HG02798 (cell line): ENCODE measurements around the gene G6PC1.
"Not testable (repeated sequence)": the region's sequence is repeated elsewhere in the genome, so short reads cannot be mapped to it uniquely, and the experiment has no call there.

ENCODE experiments used
- ATAC-seq: cut with Tn5 transposase; IDR thresholded peaks from one replicate; pipeline ENCODE4 v1.9.1; 2021; ENCODE audit warnings: mild to moderate bottlenecking; ENCODE audit not compliant: unreplicated experiment, poor library complexity

Gene G6PC1

GRCh38 chr17:42873315-42873714 is 27.3 kb upstream of the G6PC1 start:
- no peak for ATAC-seq

DNA sequence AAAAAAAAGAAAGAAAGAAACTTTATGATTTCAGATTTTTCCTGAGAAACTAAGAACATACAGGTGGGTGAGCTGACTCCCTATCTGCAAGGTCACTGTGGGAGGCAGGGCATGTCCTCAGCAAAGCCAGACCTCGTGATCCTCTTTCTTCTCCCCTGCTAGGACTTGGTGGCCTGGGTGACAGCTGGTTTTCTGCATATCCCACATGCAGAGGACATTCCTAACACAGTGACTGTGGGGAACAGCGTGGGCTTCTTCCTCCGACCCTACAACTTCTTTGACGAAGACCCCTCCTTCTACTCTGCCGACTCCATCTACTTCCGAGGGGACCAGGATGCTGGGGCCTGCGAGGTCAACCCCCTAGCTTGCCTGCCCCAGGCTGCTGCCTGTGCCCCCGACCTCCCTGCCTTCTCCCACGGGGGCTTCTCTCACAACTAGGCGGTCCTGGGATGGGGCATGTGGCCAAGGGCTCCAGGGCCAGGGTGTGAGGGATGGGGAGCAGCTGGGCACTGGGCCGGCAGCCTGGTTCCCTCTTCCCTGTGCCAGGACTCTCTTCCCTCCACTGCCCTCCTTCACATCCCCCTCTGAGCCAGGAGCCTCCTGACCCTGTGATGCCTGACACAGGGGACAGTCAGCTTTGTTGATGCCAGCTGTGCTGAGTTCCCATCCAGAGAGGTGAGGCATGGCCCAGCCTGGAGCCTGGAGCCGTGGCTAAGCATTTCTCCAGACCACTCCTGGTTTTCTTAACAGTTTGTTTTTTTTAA is 26.5 kb upstream of the G6PC1 start:
- not testable (repeated sequence) for ATAC-seq

- no peak for ATAC-seq
Measured at GRCh38 chr17:42877037-42877436, 23.6 kb upstream of the G6PC1 start.

DNA sequence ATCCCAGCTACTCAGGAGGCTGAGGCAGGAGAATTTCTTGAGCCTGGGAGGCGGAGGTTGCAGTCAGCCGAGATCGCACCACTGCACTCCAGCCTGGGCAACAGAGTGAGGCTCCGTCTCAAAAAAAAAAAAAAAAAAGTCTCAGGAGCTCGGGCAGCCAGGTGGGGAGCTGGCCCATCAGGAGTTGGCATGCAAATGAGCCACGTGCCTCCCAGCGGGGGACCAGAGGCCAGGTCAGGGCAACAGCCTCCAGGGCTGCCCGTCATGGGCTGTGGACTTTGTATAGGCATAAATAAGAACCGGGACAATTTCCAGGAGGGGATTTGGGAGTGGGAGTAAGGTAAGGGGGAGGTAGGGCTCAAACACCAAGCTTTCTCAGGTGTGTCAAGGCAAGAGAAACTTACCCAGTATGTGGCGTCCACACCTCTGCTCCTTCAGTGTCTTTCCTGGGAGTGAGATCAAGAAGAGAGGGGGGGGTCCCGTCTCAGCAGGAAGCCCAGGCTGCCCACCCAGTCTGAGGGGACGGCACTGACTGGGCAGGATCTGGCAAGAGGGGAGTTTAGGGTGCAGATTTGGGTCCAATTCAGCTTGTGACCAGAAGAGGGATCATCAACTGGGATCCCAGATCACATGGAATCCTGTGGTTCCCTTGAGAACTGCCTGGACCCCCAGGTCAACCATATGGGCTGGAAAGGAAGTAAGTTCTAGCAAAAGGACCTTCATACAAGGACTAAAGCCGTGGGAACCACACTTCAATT is 22.3 kb upstream of the G6PC1 start:
- no peak for ATAC-seq

DNA sequence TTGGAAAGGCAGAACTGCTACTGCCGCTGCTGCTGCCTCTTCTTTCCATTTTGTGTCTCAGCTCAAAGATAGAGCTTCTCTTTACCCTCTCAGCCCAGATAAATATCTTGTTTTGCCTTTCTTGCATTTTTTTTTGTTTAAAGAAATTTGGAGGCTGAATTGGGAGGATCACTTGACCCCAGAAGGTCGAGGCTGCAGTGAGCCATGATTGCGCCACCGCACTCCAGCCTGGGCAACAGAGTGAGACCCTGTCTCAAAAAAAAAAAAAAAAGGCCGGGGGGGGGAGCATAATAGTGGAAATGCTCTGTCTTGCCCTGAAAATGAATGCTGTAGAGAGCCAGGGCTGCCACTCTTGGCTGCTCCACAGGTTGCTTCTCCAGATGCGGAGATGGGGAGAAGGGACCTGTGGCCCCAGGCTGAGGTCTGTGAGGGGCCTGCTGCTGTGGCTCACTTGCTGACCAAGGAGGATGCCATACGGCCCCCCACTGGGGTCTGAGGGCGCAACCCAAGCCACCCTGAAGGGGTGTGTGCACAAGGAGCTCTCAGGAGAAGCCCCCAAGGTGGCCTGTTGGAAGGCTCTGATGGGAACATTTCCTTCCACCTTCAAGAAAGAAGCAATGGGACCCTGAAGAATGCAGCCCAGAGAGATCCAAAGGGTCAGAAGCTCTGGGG is 21.5 kb upstream of the G6PC1 start:
- ATAC-seq = no peak

DNA sequence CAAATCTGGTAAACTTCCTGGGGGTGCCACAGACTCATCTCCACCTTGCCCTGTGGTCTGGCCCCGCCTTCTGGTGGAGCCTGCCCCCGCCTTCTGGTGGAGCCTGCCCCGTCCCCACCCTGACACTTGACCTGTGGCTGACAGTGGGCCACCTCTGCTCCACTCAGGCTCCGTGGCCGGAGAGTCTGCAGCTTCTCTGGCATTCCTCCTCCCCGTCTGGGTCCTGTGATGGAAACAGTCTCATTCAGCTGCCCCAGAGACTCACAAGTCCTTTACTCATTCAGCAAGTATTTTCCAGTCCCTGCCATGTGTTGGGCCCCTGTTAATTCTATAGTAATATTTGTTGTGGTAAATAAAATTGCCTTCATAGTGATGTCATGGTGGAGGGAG is 21.0 kb upstream of the G6PC1 start:
- ATAC-seq = no peak

DNA sequence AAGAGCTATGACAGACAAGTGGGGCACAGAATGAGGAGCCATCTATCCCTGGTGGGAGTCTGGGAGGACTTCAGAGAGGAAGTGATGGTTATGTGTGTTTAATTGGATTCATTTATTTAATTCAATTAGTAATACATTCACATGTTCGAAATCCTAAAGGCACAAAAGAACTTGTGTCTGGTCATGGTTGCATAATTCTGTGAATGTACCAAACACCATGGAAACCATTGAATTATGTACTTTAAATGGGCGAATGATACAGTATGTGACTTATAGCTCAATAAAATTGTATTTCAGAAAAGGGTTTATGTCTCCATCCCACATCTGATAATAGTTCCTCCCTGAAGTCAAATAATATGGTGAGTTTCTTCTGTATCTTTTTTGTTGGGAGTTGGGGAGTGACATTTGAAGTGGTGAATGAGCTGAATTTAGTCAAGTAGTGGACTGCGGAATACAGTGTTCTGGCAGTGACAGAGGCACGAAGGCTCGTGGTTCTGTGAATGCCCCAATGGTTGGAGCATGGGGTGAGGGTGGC is 19.8 kb upstream of the G6PC1 start:
- no peak for ATAC-seq

GRCh38 chr17:42881706-42882105 is 18.9 kb upstream of the G6PC1 start:
- ATAC-seq = not testable (repeated sequence)

DNA sequence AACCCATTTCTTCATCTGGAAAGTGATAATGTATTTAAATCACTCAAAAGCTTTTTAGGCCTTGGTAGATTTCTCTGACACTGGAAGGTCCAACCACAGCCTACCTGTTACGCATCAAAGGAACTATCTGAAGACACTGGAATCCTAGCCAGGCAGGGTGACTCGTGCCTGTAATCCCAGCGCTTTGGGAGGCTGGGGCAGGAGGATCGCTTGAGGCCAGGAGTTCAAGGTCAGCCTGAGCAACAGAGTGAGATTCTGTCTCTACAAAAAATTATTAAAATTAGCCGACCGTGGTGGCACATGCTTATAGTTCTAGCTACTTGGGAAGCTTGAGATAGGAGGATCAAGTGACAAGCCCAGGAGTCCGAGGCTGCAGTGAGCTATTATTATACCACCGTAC is 18.4 kb upstream of the G6PC1 start:
- no peak for ATAC-seq

GRCh38 chr17:42883802-42884558 is 16.6 kb upstream of the G6PC1 start:
- no peak for ATAC-seq

DNA sequence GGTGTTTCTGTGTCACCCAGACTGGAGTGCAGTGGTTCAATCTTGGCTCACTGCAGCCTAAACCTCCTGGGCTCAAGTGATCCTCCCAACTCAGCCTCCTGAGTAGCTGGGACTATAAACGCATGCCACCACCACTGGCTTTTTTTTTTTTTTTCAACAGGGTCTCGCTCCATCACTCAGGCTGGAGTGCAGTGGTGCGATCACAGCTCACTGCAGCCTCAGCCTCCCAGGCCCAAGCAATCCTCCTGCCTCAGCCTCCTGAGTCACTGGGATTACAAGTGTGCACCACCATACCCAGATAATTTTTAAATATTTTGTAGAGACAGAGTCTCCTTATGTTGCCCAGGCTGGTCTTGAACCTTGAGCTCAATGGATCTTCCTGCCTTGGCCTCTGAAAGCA is 14.8 kb upstream of the G6PC1 start:
- not testable (repeated sequence) for ATAC-seq

- no peak for ATAC-seq
Measured at GRCh38 chr17:42886283-42887176, 14.1 kb upstream of the G6PC1 start.

DNA sequence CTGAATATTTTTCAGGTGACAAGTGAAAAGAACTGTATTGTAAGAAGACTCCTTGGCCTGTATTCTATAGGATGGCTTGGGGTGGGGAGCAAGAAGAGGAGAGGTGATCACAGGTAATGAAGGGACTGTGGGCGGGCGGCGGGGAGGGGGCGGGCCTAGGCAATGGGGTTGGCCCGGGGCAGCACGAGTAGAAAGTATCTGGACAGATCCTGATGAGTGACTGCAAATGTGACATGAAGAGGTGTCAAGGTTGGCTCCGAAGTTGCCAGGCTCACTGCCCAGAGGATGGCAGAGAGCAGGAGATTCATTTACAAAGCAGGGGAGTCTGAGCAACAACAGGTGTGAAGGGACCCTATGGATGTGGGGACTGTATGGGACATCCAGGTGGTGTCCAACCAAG is 10.8 kb upstream of the G6PC1 start:
- ATAC-seq = no peak

- no peak for ATAC-seq
Measured at GRCh38 chr17:42891539-42892152, 9.0 kb upstream of the G6PC1 start.

GRCh38 chr17:42893359-42893758 is 7.2 kb upstream of the G6PC1 start:
- ATAC-seq = no peak

DNA sequence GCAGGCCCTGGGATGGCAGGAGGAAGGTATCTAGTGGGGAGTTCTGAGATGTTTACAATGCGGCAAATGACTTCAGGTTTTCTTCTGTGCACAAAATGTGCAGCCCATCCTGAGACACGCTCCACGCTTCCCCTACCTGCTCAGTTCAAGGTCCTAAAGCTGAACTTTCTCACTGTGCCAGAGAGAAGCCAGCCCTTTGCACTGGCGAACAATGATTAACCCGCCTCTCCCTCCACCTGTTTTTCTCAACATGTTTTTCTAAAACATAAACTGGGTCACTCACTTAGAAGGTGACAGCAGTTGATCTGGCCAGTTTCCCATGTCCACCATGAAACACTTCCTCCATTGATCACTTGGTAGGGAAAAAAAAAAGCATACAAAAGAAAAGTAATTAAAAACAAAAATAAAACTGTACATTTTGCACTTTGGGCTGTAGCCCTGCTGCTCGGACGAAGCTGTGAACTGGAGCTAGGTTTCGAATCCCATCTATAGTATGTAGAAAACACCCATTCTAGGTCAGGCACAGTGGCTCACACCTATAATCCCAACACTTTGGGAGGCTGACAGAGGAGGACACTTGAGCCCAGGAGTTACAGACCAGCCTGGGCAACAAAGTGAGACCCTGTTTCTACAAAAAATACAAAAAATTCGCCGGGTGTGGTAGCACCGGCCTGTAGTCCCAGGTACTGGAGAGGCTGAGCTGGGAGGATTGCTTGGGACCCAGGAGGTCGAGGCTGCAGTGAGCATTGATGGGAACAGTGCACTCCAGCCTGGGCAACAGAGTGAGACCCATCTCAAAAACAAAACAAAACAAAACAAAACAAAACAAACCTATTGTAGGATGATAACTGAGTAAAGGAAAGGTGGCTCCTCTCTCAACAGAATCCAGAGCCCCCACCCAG is 6.1 kb upstream of the G6PC1 start:
- ATAC-seq = no peak

DNA sequence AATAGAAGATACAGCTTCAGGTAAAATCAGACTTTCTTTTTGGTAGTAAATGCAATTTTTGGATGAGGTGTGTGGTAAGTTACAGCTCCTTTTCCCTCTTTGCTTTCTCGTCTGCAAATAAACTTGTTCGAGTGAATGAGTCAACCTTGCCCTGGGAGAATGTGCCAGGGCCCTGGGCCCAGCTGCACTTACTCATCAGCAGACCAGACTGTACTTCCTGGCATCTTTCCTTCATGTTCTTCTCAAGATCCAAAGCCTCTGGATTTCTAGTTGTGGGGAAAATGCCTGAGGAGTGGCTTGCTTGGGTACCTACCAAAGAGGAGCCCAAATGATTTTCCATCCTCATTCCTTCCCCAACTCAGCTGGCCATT is 5.4 kb upstream of the G6PC1 start:
- ATAC-seq = no peak
